ENCODE measurements around the gene RSAD2. TPM values are rescaled to one million over a fixed set of nuclear protein-coding genes. Genes with fewer than 3 reads are reported as not detected.

RSAD2 gene, protein sequence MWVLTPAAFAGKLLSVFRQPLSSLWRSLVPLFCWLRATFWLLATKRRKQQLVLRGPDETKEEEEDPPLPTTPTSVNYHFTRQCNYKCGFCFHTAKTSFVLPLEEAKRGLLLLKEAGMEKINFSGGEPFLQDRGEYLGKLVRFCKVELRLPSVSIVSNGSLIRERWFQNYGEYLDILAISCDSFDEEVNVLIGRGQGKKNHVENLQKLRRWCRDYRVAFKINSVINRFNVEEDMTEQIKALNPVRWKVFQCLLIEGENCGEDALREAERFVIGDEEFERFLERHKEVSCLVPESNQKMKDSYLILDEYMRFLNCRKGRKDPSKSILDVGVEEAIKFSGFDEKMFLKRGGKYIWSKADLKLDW
- polyA plus RNA-seq (2011; rRNA removed) (0.06 and 0.13 TPM in 2 replicates), polyA plus RNA-seq (2017; fragmentation: RNase III; extraction: RNeasy Plus Mini Kit Qiagen cat#74134 plus additional on column Dnase treatment) (0.03 to 0.04 TPM in 2 of 3 replicates, not detected in the other), polyA minus RNA-seq (2011; rRNA and poly(A)+ RNA removed) (not detected in 2 replicates)
- polyA plus RNA-seq (2012; cell fraction: cytosol; rRNA removed), result not detected in 2 replicates
- not detected in 2 replicates for polyA plus RNA-seq (2012; cell fraction: nucleus; rRNA removed)

DNA sequence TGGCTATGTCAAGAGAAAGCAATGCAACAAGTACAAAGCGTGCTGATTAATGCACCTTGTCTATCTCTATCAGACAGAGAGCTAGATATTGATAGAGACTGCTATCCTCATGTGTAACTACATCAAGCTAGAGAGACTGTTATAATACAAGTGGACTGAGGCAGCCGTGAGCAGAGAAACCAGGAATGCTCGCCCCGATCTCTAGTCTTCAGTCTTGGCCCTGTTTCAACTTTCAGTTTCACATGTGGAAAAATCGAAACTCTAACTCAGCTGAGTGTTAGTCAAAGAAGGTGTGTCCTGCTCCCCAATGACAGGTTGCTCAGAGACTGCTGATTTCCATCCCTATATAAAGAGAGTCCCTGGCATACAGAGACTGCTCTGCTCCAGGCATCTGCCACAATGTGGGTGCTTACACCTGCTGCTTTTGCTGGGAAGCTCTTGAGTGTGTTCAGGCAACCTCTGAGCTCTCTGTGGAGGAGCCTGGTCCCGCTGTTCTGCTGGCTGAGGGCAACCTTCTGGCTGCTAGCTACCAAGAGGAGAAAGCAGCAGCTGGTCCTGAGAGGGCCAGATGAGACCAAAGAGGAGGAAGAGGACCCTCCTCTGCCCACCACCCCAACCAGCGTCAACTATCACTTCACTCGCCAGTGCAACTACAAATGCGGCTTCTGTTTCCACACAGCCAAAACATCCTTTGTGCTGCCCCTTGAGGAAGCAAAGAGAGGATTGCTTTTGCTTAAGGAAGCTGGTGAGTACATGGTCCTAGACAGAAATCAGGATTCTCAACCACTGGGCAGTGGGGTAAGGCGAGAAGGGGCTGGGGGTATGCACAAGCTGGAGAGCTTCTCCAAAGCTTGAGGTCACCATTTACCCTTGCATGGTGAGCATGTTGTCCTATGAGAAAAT lies at the start of gene RSAD2:
RSAD2 (plus strand) TSS at position 376 of the 903 bp plus-strand sequence; CDS start at position 400, 24 bp downstream.
- Histone ChIP-seq H3K4me1 (peaks cover 4% of the 10 kb centered on the region; the same call in 1 of the 3 replicates), H3K4me3 (peak within 1 kb of the TSS; percentile 20), H3K4me2 (peak within 1 kb of the TSS; percentile 72), H3K9me3 (peaks cover 8% of the 10 kb centered on the region; the same call in 2 of the 3 replicates), H3K27ac (no peak within 1 kb of the TSS)
- TF ChIP-seq CBX8 (IDR thresholded peaks at IDR 0.05) (0 out of 2 replicates have a peak, but pooled peaks have one; percentile 1), HOXB13 (CRISPR knock-in tag; IDR thresholded peaks at IDR 0.05; ENCODE audit: low read depth) (no peak)
- POLR2A ChIA-PET, result no interaction called here
- CTCF ChIA-PET, result interaction anchor here (1.4 to 1.9 kb wide), 3 partner anchors 12 to 167 kb away, joined by 3 to 7 read pairs (median 4); partner anchors contain the start of gene CMPK2
- 13% methylated on average over 10 of the region's 10 CpGs for WGBS (ENCODE audit: missing lambda C conversion rate)
- ATAC-seq, result peak; percentile 64 to 77
- FAIRE-seq, result no peak
- DNase-seq (ENCODE audit: low read depth in 1 of 2, low spot score in 1 of 2), result no peak

DNA sequence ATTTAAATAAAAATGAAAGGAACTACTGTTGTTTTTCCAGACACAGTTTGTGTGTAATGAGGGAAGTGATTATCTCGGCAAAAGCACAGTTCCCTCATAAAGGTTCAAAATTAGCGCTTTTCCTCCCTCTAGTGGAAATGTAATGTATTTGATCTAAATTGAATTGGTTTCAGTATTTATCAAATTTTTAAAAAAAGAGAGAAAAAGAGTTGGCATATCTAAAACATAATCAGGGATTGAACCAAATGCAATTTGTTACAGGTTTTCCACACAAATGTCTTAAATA lies 49.3 kb upstream of the RSAD2 start:
- Histone ChIP-seq H3K4me2 (no peak overlapping the region), H3K9me3 (0 out of 3 replicates have a peak, but pooled peaks cover 7% of the 10 kb centered on the region), H3K4me3 (no peak overlapping the region), H3K4me1 (no peaks in the 10 kb centered on the region), H3K27ac (no peak overlapping the region)
- 0 out of 6 replicates have a peak, but pooled peaks of 1 of the 2 experiments have one; percentile 29 for ATAC-seq
- peak in 1 of 2 experiments; percentile 28 for DNase-seq (ENCODE audit: low read depth in 1 of 2, low spot score in 1 of 2)
- TF ChIP-seq RAD21 (conservative IDR thresholded peaks at IDR 0.05 in 1 of 2, IDR thresholded peaks at IDR 0.05 in 1 of 2), result peak; percentile 48 to 51; a peak in 4 of 5 replicates
- TF ChIP-seq, protein P1, sequence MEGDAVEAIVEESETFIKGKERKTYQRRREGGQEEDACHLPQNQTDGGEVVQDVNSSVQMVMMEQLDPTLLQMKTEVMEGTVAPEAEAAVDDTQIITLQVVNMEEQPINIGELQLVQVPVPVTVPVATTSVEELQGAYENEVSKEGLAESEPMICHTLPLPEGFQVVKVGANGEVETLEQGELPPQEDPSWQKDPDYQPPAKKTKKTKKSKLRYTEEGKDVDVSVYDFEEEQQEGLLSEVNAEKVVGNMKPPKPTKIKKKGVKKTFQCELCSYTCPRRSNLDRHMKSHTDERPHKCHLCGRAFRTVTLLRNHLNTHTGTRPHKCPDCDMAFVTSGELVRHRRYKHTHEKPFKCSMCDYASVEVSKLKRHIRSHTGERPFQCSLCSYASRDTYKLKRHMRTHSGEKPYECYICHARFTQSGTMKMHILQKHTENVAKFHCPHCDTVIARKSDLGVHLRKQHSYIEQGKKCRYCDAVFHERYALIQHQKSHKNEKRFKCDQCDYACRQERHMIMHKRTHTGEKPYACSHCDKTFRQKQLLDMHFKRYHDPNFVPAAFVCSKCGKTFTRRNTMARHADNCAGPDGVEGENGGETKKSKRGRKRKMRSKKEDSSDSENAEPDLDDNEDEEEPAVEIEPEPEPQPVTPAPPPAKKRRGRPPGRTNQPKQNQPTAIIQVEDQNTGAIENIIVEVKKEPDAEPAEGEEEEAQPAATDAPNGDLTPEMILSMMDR (IDR thresholded peaks at IDR 0.05), result peak; percentile 35; the same call in 2 of the 3 replicates
- no peak for TF ChIP-seq CBX8 (IDR thresholded peaks at IDR 0.05)
- ChIA-PET CTCF (interaction anchor here (1.2 kb wide), 1 partner anchor 216 kb away, joined by 3 read pairs; no protein-coding TSS in a partner anchor), POLR2A (no interaction called here)
- WGBS (ENCODE audit: missing lambda C conversion rate), result 27% methylated on average over 2 of the region's 2 CpGs
- no peak for FAIRE-seq

DNA sequence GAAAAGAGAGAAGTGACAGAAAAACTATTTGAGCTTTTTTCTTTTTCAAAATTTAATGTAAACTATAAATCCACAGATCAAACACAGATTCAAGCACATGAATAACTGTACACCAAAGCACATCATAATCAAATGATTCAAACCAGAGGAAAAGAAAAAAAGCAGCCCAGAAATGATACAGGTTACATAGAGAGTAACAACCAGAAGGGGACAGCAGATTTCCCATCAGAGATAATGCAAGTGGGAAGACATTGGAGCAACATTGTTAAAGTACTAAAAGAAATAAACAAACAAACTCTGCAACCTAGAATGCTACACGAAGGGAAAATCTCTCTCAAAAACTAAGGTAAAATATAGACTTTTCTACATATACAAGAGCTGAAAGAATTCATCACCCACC lies 46.3 kb upstream of the RSAD2 start:
- WGBS (ENCODE audit: missing lambda C conversion rate), result 0% methylated on average over 1 of the region's 1 CpG
- ChIA-PET POLR2A (no interaction called here), CTCF (interaction anchor here (1.2 kb wide), 1 partner anchor 14 kb away, joined by 4 read pairs; no protein-coding TSS in a partner anchor)
- Histone ChIP-seq H3K4me3 (no peak overlapping the region), H3K27ac (no peak overlapping the region), H3K9me3 (0 out of 3 replicates have a peak, but pooled peaks cover 7% of the 10 kb centered on the region), H3K4me2 (no peak overlapping the region), H3K4me1 (no peaks in the 10 kb centered on the region)
- DNase-seq (ENCODE audit: low read depth in 1 of 2, low spot score in 1 of 2) (no peak), ATAC-seq (no peak), FAIRE-seq (no peak)
- TF ChIP-seq HDAC2 (IDR thresholded peaks at IDR 0.05) (no peak), MYC (IDR thresholded peaks at IDR 0.05; ENCODE audit: borderline replicate concordance, low read length) (no peak), FOSB (CRISPR knock-in tag; IDR thresholded peaks at IDR 0.05) (no peak), HEYL (CRISPR knock-in tag; IDR thresholded peaks at IDR 0.05) (no peak), MAFK (IDR thresholded peaks at IDR 0.05; ENCODE audit: partially characterized antibody) (no peak), NR3C1 (IDR thresholded peaks at IDR 0.05) (no peak), CBX8 (IDR thresholded peaks at IDR 0.05) (no peak)
- TF ChIP-seq, protein P2, sequence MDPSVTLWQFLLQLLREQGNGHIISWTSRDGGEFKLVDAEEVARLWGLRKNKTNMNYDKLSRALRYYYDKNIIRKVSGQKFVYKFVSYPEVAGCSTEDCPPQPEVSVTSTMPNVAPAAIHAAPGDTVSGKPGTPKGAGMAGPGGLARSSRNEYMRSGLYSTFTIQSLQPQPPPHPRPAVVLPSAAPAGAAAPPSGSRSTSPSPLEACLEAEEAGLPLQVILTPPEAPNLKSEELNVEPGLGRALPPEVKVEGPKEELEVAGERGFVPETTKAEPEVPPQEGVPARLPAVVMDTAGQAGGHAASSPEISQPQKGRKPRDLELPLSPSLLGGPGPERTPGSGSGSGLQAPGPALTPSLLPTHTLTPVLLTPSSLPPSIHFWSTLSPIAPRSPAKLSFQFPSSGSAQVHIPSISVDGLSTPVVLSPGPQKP (IDR thresholded peaks at IDR 0.05; ENCODE audit: low read depth, low read length), result no peak
